HEK293 (cell line): ENCODE measurements around the gene MEI1.

ENCODE experiments used
- CTCF ChIP-seq: fragments of 450-650 bp; formaldehyde crosslinking; IDR thresholded peaks from 2 replicates; pipeline ENCODE4 v1.5.1; 2016; ENCODE audit warnings: missing biosample characterization, missing genetic modification characterization
- ZNF274 ChIP-seq, 2 experiments: fragments of 200-500 bp in 1 of 2; fragments of 450-650 bp in 1 of 2; sonication (Bioruptor generic) in 1 of 2; formaldehyde crosslinking in 1 of 2; IDR thresholded peaks; 2 replicates each; pipeline versions ENCODE4 v1.5.1 to v1.6.1; 2014 to 2016; ENCODE audit warnings: borderline replicate concordance in 1 of 2, inconsistent platforms in 1 of 2, low read length in 1 of 2, missing biosample characterization in 1 of 2, missing genetic modification characterization in 1 of 2
- ZNF530 ChIP-seq: fragments of 450-650 bp; formaldehyde crosslinking; IDR thresholded peaks from 2 replicates; pipeline ENCODE4 v1.5.1; 2016; ENCODE audit warnings: low read depth, missing biosample characterization, missing genetic modification characterization

- no peak for TF ChIP-seq ZNF530 (tag by site-specific recombination)
- TF ChIP-seq ZNF274 (IDR thresholded peaks at IDR 0.05; ENCODE audit: low read length), result no peak
- no peak for TF ChIP-seq ZNF274 (tag by site-specific recombination; IDR thresholded peaks at IDR 0.05; ENCODE audit: borderline replicate concordance)
- no peak for TF ChIP-seq CTCF
These were observed 733 bp downstream of the MEI1 start for GRCh38 chr22:41700108-41700364.
